Natural killer cell treated with Interleukin-12 subunit alpha and Interleukin-12 subunit beta and Interleukin-15 and Interleukin-18, amount 100 ng/mL, for 72 hours (primary cell): ENCODE measurements around the gene ACER3. TPM values are rescaled to one million over a fixed set of nuclear protein-coding genes. Genes with fewer than 3 reads are reported as not detected.

Experiments used
- ATAC-seq, 2 donors: fragments of 150-1000 bp; cut with Tn5 transposase in 1 of 2; sonication (Bioruptor Pico), chemical (Tn5 transposase) in 1 of 2; 2 replicates each; pipeline ENCODE4 v1.10.0; 2021
- DNase-seq: peaks from one replicate; pipeline ENCODE4 v3.0.0; 2022; ENCODE audit warnings: low spot score
- H3K27ac Mint-ChIP-seq, 2 donors: 1 replicate in 1 of 2; 2 replicates in 1 of 2; pipeline ENCODE4 v1.8.0; 2022; ENCODE audit warnings: mixed read lengths in 2 of 2, mild to moderate bottlenecking in 1 of 2, moderate library complexity in 1 of 2
- H3K27me3 Mint-ChIP-seq, 2 donors: 1 replicate in 1 of 2; 2 replicates in 1 of 2; pipeline ENCODE4 v1.8.0; 2022; ENCODE audit warnings: mixed read lengths in 2 of 2
- H3K36me3 Mint-ChIP-seq: one replicate; pipeline ENCODE4 v1.8.0; 2022; ENCODE audit warnings: mixed read lengths
- H3K4me1 Mint-ChIP-seq, 2 donors: 1 replicate in 1 of 2; 2 replicates in 1 of 2; pipeline ENCODE4 v1.8.0; 2022; ENCODE audit warnings: low read depth in 2 of 2, mixed read lengths in 2 of 2, mild to moderate bottlenecking in 1 of 2
- H3K4me3 Mint-ChIP-seq: one replicate; pipeline ENCODE4 v1.8.0; 2022; ENCODE audit warnings: mixed read lengths
- H3K9me3 Mint-ChIP-seq: 2 replicates; pipeline ENCODE4 v1.8.0; 2022; ENCODE audit warnings: mixed read lengths
- total RNA-seq, 2 donors: library from RNA; stranded (reverse); gene quantifications; one replicate each; pipeline ENCODE4 v1.2.3, GENCODE V29; 2022

Gene ACER3
- total RNA-seq, 2 donors from 2014 or later, result 16.3 to 16.8 TPM

DNA sequence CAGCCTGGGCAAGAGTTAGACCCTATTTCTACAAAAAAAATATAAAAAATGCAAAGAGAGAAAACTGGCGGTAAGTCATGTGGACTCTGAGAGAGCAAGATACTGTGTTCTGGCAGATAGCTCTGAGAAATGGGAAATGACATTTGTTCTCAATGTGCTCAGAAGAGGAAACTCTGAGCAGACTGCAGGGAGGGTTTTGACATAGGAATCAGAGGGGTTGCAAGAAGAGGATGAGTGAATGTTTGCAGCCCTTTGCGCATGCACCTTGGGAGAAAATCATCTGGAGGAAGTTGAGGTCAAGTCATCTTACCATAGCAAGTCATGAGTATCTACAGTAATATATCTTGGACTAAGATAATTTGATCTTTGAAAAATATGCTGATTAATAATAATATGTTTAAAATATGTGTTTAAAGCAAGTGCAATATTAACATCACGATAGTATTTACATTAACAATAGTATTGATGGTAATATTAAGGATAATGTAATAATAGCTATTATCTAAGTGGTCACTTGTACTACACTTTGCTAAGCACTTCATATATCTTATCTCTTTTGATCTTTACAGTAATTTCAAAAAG, 2.6 kb downstream of the ACER3 start:
- ATAC-seq, result no peak
- H3K9me3 Mint-ChIP-seq, result no peaks in the 10 kb centered on the region
- no peak overlapping the region for H3K4me3 Mint-ChIP-seq
- no peak for DNase-seq
- H3K27ac Mint-ChIP-seq, result no peak overlapping the region
- H3K27me3 Mint-ChIP-seq, result no peaks in the 10 kb centered on the region
- H3K4me1 Mint-ChIP-seq, result peaks cover 18 to 26% of the 10 kb centered on the region in 2 donors
- no peaks in the 10 kb centered on the region for H3K36me3 Mint-ChIP-seq

DNA sequence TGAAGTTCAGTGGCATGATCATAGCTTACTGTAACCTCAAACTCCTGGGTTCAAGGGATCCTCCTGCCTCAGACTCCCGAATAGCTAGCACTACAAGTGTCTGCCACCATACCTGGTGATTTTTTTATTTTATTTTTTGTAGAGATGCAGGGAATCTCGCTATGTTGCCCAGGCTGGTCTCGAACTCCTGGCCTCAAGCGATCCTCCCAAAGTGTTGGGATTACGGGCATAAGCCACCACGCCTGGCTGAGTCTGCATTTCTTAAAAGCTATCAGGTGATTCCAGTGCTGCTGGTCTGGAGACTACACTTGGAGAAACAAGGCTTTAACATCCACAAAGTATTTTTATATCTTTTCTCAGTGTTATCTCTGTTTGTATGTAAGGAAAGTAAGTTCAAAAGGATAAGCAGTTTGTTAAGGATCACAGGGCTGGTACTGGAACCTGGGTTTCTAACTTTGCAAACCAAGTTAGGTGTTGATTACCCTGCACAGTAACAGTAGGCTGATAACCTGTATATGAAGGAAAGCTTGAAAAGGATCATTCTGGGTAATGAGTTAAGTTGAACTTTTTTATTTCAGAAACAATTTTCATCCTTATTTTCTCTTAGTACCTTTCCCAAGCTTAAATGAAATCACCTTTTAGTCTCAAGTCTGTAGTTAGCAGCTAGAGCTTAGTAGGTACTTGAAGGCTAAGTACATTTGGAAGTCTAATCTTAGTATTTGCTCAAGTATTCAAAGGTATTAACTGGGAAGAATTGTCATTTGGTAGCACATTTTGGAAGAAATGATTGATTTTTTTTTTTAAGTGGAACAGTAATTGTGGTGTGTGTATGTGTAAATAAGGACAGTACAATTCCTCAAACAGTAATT, 12.5 kb downstream of the ACER3 start:
- Mint-ChIP-seq H3K27me3 (no peaks in the 10 kb centered on the region), H3K4me1 (no peaks in the 10 kb centered on the region), H3K4me3 (no peak overlapping the region), H3K9me3 (no peaks in the 10 kb centered on the region), H3K36me3 (no peaks in the 10 kb centered on the region), H3K27ac (no peak overlapping the region)
- DNase-seq, result no peak
- no peak for ATAC-seq

DNA sequence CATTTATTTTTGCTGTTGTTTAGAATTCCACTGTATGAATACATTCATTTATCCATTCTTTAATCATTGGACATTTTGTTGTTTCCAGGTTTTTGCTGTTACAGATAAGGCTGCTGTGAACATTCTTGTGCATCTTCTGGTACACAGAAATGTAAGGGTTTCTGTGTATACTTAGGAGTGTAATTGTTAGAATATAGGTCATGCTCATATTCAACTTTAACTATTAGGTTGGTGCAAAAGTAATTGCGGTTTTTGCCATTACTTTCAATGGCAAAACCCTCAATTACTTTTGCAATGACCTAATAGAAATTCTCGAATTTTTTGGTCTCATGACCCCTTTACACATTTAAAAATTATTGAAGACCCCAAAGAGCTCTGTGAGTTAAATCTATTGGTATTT, 17.3 kb downstream of the ACER3 start:
- no peaks in the 10 kb centered on the region for H3K9me3 Mint-ChIP-seq
- no peak for DNase-seq
- H3K4me1 Mint-ChIP-seq, result no peaks in the 10 kb centered on the region
- no peak overlapping the region for H3K4me3 Mint-ChIP-seq
- no peak for ATAC-seq
- H3K27ac Mint-ChIP-seq, result no peak overlapping the region
- no peaks in the 10 kb centered on the region for H3K27me3 Mint-ChIP-seq
- H3K36me3 Mint-ChIP-seq, result no peaks in the 10 kb centered on the region

DNA sequence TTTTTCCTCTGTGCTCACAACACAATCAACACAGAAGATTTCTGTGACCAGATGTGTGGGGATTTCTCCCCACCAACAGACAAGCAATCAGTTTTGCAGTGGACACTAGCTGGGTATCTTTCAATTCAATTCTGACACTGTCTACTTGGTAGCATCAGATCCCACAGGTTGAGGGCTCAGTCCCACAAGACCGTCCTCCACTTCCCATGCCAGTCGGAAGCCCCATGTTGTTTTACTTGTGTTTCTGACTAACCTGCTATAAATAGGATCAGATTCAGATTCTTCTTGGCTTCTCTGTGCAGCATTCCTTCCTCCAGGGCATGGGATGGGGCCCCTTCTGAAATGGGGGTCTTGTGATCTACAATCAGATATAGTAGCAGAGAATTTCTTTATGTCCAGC, 19.6 kb downstream of the ACER3 start:
- Mint-ChIP-seq H3K9me3 (no peaks in the 10 kb centered on the region), H3K36me3 (no peaks in the 10 kb centered on the region), H3K4me1 (peaks cover 4 to 16% of the 10 kb centered on the region in 2 donors), H3K4me3 (no peak overlapping the region), H3K27ac (no peak overlapping the region), H3K27me3 (no peaks in the 10 kb centered on the region)
- no peak for DNase-seq
- ATAC-seq, result no peak

DNA sequence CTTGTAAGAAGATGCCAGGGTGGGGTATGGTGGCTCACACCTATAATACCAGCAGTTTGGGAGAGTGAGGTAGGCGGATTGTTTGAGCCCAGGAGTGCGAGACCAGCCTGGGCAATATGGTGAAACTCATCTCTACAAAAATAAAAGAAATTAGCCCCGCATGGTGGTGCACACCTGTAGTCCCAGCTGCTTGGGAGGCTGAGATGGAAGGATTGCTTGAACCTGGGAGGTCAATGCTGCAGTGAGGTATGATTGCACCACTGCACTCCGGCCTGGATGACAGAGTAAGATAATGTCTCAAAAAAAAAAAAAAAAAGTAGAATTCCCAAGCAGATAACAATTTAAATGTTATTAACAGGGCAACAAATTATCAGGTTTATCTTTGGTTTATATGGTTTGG, 20.2 kb downstream of the ACER3 start:
- ATAC-seq (no peak), DNase-seq (no peak)
- Mint-ChIP-seq H3K36me3 (no peaks in the 10 kb centered on the region), H3K27ac (no peak overlapping the region), H3K4me1 (peaks cover 10 to 22% of the 10 kb centered on the region in 2 donors), H3K27me3 (no peaks in the 10 kb centered on the region), H3K4me3 (no peak overlapping the region), H3K9me3 (no peaks in the 10 kb centered on the region)

DNA sequence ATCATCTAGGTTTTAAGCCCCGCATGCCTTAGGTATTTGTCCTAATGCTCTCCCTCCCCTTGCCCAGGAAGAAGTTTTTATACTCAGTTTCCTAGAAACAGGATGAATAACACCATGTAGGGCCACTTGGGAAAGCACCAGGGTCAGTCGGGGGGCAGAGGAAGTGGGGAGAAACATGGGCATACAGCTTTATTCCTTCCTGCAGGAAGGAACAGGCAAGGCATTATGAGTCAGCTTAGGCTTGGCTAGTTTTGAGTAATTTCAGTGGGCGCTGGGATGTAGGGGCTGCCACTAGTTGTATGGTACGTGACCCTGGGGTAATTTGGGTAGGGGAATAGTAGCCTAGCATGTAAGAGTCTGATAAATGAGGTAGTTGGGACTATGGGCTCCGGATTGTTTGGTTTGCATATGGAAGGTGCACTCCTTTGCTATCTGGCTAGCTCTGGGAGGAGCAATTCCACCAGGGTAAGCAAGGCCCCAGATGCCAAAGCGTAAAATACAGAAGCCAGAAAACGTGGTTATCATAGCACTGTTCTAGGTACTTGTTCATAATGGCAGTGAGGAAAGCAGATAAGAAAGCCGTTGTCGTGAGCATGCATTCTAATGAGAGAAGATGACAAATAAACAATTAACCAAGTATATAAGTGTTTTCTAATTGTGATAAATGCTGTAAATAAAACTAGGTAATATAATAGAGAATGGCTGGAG, 24.8 kb downstream of the ACER3 start:
- peak overlapping the region; percentile 47 for H3K4me3 Mint-ChIP-seq
- DNase-seq (no peak), ATAC-seq (peak in 1 of 2 donors; percentile 57)
- H3K36me3 Mint-ChIP-seq, result no peaks in the 10 kb centered on the region
- peaks cover 14 to 26% of the 10 kb centered on the region in 2 donors for H3K4me1 Mint-ChIP-seq
- H3K27ac Mint-ChIP-seq, result peak overlapping the region in 1 of 2 donors; percentile 38
- no peaks in the 10 kb centered on the region for H3K9me3 Mint-ChIP-seq
- no peaks in the 10 kb centered on the region for H3K27me3 Mint-ChIP-seq

DNA sequence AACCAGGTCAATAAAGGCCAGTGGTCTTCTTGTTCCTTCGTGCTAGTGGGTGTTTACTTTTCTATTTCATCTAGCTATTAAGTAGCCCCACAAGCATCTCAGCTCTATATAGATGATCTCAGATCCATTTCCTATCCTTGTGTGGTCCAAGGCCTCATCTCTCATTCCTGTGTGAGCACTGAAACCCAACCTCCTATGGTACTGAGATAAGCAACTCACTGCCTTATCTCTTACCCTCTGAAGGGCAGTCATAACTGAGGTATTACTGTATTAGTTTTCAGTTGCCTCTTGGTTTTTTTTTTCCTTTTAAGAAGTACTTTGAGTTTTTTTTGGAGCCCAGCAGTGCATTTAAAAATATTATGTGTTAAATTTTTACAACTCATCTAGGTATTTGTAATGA, 28.3 kb downstream of the ACER3 start:
- no peaks in the 10 kb centered on the region for H3K27me3 Mint-ChIP-seq
- H3K9me3 Mint-ChIP-seq, result no peaks in the 10 kb centered on the region
- DNase-seq, result no peak
- ATAC-seq, result no peak
- H3K27ac Mint-ChIP-seq, result no peak overlapping the region
- peaks cover 14 to 23% of the 10 kb centered on the region in 2 donors for H3K4me1 Mint-ChIP-seq
- H3K36me3 Mint-ChIP-seq, result no peaks in the 10 kb centered on the region
- no peak overlapping the region for H3K4me3 Mint-ChIP-seq

DNA sequence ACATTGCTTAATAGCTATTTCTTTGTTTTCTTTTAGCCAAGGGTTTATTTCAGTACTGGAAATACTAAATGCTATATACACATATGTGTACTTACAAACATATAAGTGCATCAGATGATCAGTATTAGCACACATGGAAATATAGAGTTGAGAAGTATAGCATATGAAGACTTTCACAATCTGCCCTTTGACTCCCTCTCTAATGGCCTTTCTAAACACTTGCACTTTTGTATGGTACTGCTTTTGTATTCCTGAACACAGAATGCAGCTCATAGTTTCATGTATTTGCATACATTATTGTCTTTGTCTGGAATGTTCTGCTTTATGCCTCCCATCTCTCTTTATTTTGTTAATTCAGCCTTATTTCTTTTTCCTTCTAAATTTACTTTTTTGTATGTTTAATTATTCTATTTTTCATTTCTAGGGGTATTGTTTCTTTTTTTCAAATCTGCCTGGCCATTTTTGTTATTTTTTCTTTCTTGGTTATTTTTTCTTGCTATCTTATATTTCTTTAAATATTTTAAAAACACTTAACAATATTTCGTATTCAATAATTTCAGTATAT, 28.8 kb downstream of the ACER3 start:
- ATAC-seq, result no peak
- H3K27me3 Mint-ChIP-seq, result no peaks in the 10 kb centered on the region
- H3K27ac Mint-ChIP-seq, result no peak overlapping the region
- H3K9me3 Mint-ChIP-seq, result no peaks in the 10 kb centered on the region
- H3K4me3 Mint-ChIP-seq, result no peak overlapping the region
- no peaks in the 10 kb centered on the region for H3K36me3 Mint-ChIP-seq
- H3K4me1 Mint-ChIP-seq, result peaks cover 14 to 19% of the 10 kb centered on the region in 2 donors
- DNase-seq, result no peak

DNA sequence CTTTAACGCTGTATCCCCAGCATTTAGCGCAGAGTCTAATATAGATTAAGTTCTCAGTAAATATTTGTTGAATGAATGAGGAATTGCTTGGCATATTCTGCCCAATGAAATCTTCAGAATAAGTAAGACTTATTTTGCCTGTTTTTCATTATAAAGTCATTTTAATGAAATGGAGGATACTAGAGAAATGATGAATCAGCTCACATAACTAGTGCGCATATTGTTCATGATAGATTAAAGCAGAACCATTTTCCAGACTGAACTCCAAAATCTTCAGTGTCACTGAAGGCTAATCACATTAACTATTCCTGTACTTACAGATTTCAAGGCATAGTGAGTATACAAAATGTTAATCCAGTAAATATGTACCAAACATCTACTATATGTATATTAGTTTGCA, 29.6 kb downstream of the ACER3 start:
- Mint-ChIP-seq H3K27me3 (no peaks in the 10 kb centered on the region), H3K9me3 (no peaks in the 10 kb centered on the region), H3K4me1 (peaks cover 9 to 10% of the 10 kb centered on the region in 2 donors), H3K27ac (no peak overlapping the region), H3K36me3 (no peaks in the 10 kb centered on the region), H3K4me3 (no peak overlapping the region)
- DNase-seq (no peak), ATAC-seq (no peak)

DNA sequence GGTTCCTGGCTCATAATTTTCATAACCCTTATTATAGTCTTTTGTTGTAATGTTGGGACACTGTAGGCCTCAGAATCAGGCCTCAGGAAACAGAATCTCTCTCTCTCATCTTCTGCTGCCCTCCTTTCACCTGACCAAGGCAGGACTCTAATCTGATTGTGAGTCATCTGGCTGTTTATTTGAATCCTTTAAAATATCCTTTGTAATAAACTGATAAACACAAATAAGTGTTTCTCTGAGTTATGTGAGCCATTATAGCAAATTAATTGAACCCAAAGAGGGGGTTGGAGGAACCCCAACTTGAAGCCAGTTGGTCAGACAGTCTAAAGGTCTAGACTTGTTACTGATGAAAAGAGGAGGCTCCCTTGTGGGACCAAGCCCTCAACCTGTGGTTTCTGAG, 30.6 kb downstream of the ACER3 start:
- Mint-ChIP-seq H3K27ac (no peak overlapping the region), H3K4me3 (no peak overlapping the region), H3K4me1 (peaks cover under 1% of the 10 kb centered on the region in 2 donors), H3K27me3 (no peaks in the 10 kb centered on the region), H3K9me3 (no peaks in the 10 kb centered on the region), H3K36me3 (no peaks in the 10 kb centered on the region)
- ATAC-seq (no peak), DNase-seq (no peak)

DNA sequence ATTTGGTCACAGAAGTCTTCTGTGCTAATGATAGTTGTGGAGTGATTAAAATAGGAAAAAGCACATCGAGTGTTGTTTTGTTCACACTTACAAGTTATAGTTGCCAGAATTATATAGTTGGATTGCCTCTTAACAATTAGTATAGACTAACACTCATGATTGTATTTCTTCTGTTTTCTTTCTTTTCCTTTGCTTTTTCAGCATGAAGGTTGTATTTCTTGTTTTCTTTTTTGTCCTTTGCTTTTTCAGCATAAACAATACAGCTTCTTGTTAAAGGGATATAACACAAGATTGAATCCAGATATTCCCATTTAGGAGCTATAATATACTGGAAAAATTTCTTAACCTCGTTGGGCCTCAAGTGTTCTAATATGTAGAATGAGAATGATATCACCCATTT, 31.1 kb downstream of the ACER3 start:
- Mint-ChIP-seq H3K9me3 (no peaks in the 10 kb centered on the region), H3K36me3 (no peaks in the 10 kb centered on the region), H3K4me3 (no peak overlapping the region), H3K4me1 (no peaks in the 10 kb centered on the region), H3K27me3 (no peaks in the 10 kb centered on the region), H3K27ac (no peak overlapping the region)
- DNase-seq (no peak), ATAC-seq (no peak)

DNA sequence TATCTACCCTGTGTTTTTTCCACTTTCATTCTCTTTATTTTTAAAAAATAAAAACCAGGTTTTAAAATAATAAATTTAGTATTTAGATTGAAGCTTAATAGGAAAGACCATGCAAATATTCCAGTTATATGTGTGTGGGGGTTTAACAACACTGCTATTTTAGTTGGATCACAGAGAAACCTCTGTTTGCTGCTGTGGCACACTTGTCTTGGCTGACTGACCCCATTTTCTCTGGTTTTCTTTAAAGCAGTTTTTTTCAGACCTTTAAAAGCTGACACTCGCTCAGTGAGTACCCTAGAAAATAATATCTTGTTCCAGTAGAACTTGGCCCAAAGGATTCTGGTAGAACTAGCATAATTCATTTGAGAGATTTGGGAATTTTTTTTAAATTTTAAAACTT, 31.6 kb downstream of the ACER3 start:
- H3K9me3 Mint-ChIP-seq, result no peaks in the 10 kb centered on the region
- no peaks in the 10 kb centered on the region for H3K4me1 Mint-ChIP-seq
- no peaks in the 10 kb centered on the region for H3K27me3 Mint-ChIP-seq
- no peak overlapping the region for H3K27ac Mint-ChIP-seq
- H3K36me3 Mint-ChIP-seq, result no peaks in the 10 kb centered on the region
- no peak overlapping the region for H3K4me3 Mint-ChIP-seq
- no peak for DNase-seq
- ATAC-seq, result no peak

DNA sequence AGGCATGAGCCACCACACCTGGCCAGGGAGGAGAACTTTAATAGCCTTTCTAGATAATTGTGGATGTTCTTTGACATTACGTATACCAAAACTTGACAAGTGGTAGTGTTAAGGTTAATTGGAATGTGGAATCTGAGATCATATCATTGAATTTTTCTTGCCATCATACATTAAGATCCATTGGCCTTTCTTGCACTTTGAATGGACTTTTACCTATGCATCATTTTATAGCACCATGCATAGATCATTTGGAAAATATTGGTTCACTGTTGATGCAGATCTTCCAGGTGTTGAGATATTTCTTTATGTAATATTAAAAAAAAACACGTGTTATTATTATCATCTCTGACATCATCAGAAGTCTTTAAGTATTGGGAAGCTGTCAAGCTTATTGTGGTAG, 36.5 kb downstream of the ACER3 start:
- ATAC-seq (no peak), DNase-seq (no peak)
- no peaks in the 10 kb centered on the region for H3K36me3 Mint-ChIP-seq
- H3K27ac Mint-ChIP-seq, result no peak overlapping the region
- H3K9me3 Mint-ChIP-seq, result no peaks in the 10 kb centered on the region
- H3K27me3 Mint-ChIP-seq, result no peaks in the 10 kb centered on the region
- H3K4me3 Mint-ChIP-seq, result no peak overlapping the region
- H3K4me1 Mint-ChIP-seq, result peaks cover 4 to 5% of the 10 kb centered on the region in 2 donors

DNA sequence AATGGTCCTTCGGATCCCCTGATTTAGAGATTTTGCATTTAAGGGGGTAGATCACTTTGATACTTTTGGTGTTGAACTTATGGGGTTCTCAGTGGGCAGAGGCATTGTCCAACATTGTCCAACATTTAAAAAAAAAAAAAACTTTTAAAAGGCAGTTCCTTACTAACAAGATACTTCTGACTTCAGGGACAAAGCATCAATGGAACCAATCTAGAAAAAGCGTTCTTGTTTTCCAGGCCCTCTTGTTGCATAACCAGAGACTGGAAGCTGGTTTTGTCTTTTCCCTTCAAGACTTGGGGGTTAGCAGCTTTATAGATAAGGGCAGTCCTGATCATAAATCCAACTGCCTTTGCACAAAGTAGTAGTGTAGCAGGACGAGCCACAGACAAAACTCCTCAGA, 40.4 kb downstream of the ACER3 start:
- Mint-ChIP-seq H3K4me3 (no peak overlapping the region), H3K4me1 (peaks cover 9% of the 10 kb centered on the region in 2 donors), H3K27me3 (no peaks in the 10 kb centered on the region), H3K9me3 (no peaks in the 10 kb centered on the region), H3K27ac (no peak overlapping the region), H3K36me3 (no peaks in the 10 kb centered on the region)
- no peak for ATAC-seq
- DNase-seq, result no peak
